ENCODE measurements around the gene MRPL50.

- TF ChIP-seq CTCF (IDR thresholded peaks at IDR 0.05) (no peak), POLR2AphosphoS5 (IDR thresholded peaks at IDR 0.05) (no peak), POLR2A (IDR thresholded peaks at IDR 0.05) (no peak)
These were observed 5.3 kb downstream of the MRPL50 start for GRCh38 chr9:101393135-101393534.
